GM18870 (cell line): ENCODE measurements around the gene MSH3.
A peak's percentile ranks its signal among the peaks of the same experiment; 100 is the strongest.
"Not testable (repeated sequence)": the region's sequence is repeated elsewhere in the genome, so short reads cannot be mapped to it uniquely, and the experiment has no call there.

Source experiments
- ATAC-seq: cut with Tn5 transposase; IDR thresholded peaks from one replicate; pipeline ENCODE4 v1.9.1; 2021; ENCODE audit warnings: moderate library complexity; ENCODE audit not compliant: unreplicated experiment

MSH3 gene

GRCh38 chr5:80789319-80790016, 135.0 kb downstream of the MSH3 start:
- ATAC-seq = not testable (repeated sequence)

DNA sequence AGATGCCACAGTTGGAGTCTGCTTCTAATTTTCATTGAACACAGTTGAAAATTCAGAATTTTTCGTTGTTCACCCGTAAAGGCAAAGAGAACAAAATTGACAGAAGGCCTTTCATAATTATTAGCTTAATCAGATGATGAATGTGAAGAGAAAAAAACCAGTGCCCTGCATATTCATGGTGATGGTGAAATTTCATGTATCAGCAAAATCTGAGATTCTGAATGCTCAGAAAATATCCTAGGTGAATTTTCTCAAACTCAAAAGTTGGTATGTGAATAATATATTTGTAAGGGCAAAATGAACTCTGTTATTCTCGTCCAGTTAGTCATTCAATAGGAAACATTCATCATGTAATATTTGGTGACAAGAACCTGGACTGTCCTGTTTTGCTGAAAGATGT, 136.2 kb downstream of the MSH3 start:
- no peak for ATAC-seq

DNA sequence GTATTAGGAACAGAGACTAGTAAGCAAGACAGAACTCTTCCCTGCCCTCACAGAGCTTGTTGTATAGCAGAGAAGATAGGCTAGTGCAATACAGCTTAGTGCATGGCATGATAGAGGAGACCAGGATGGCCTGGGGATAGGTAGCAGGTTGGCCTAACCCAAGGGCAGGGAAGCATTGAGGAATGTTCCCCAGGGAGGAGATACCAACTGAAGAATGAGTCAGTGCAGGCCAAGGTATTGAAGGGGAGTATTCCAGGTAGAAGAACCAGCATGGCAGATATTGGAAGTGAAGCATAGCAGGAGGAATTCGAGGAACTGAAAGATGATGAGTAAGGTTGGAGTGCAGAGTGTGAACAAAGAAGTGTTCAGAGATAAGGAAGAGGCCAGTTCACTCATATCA, 138.9 kb downstream of the MSH3 start:
- no peak for ATAC-seq

DNA sequence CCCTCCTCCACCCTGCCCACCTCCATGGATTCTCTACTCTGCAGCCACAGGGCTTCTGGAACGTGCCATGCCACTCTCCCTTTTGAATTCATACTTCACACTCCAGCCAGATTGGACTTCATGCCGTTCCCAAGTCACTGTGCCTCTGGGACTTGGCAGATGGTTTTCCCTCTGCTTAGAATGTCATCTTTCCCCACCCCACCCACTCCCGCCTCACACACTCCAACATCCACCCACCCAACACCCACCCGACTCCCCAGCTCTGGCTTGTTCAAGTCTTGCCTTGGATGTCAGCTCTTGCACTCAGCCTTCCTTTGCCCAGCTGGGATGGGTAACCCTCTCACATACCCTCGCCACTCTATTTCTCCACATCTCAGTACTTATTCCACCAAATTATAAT, 142.4 kb downstream of the MSH3 start:
- no peak for ATAC-seq

GRCh38 chr5:80797428-80798024, 143.1 kb downstream of the MSH3 start:
- no peak for ATAC-seq

GRCh38 chr5:80798166-80798565, 143.7 kb downstream of the MSH3 start:
- no peak for ATAC-seq

- ATAC-seq = no peak
These were observed 144.2 kb downstream of the MSH3 start for GRCh38 chr5:80798633-80799032.

DNA sequence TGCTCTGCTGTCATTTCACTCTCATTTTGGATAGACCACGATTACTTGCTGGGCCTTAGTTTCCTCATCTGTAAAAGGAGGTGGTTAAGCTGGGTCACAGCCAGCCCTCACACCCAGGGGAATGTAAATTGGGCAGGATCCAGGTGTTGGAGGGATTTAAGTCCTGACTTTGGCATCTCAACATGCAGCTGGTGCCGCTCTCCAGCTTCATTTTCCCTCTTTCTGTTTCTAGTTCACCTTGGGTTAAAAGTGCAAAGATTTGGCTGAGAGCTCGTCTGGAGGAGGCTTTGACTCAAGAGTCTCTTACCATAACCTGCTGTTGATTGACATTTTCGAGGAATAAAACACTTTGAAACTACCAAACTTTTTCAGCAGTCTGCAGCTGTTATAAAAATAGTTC, 144.6 kb downstream of the MSH3 start:
- no peak for ATAC-seq

DNA sequence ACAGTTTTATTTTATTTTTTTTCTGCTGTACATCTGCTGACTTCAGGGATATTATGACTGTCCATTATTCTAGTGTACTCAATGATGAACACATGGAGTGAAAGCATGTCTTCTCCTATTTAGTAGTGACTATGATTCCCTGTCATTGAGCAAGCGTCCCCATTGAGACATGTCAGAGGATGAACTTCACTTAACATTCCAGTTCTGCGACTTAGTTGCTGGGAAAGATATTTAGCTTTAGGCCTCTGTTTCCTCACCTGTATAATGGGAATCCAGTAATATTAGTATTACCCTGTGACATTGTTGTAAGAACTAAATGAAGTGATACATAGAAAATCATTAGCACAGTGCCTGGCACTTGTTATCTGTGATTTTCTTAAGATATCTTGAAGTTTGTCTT, 145.1 kb downstream of the MSH3 start:
- ATAC-seq = no peak

DNA sequence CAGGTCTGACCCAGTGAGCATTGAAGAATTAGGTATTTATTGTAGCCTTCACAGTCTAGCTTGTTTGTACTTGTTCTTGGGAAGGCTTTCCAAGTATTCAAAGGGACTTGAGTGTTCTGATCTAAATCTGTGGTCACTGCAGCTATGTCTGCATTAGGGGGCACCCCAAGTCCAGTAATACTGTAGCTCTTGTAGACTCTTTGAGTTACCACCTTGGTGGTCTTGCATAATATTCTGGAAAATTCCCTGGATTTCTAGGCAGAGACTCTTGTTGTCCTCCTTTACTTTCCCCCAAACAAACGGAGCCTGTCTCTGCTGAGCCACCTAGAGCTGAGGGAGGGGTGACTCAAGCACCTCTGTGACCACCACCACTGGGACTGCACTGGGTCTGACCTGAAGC, 149.9 kb downstream of the MSH3 start:
- no peak for ATAC-seq

- ATAC-seq = no peak
These were observed 150.6 kb downstream of the MSH3 start for GRCh38 chr5:80805038-80805437.

- ATAC-seq = no peak
These were observed 152.5 kb downstream of the MSH3 start for GRCh38 chr5:80806929-80807328.

DNA sequence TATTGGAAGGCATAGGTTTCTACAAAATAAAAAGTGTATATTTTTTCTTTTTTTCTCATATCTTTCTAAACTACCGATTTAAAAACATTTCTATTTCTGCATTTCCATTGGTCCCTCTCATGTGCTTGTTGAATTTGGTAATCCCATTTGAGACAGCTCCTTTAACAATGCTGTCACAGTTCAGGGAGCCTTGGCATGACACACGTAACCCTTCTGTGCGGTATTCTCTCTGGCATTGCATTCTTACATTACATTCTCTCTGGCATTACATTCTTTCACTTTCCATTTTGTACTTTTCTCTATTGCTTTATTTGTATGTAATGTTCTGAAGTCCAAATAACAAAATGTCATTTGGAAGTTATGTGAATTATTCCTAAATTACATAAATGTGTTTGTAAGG, 155.0 kb downstream of the MSH3 start:
- no peak for ATAC-seq

DNA sequence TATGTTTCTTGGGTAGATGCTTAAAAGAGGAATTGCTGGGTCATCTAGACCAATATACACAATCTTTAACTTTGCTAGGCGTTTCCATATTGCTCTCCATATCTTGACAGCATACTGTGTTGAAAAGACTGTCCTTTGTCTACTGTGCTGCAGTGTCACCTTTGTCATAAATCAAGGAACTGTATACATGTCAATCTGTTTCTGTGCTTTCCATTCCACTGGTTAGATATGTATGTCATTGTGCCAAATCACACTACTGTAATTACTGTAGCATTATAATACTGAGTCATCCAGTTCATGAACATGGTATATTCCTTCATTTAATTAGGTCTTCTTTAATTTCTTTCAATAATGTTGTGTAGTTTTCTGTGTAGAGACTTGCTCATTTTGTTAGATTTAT, 156.0 kb downstream of the MSH3 start:
- no peak for ATAC-seq

DNA sequence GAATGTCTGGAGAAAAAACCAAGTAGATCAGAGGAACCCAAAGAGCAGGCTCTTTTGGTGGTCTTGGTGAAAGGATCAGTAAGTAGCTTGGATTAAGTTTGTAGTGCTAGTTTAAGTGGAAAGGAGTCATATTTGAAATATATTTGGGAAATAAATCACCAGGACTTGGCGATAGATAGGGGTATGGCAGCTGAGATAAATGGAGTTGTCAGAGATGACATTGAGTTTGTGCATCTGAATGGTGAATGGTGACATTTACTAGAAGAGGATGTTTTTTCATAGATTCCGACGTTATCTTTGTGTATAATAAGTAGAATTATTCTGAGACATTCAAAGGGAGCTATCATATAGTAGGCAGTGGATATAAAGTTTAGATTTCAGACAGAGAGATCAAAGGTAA, 162.1 kb downstream of the MSH3 start:
- ATAC-seq = no peak

- no peak for ATAC-seq
These were observed 166.2 kb downstream of the MSH3 start for GRCh38 chr5:80820685-80821084.

DNA sequence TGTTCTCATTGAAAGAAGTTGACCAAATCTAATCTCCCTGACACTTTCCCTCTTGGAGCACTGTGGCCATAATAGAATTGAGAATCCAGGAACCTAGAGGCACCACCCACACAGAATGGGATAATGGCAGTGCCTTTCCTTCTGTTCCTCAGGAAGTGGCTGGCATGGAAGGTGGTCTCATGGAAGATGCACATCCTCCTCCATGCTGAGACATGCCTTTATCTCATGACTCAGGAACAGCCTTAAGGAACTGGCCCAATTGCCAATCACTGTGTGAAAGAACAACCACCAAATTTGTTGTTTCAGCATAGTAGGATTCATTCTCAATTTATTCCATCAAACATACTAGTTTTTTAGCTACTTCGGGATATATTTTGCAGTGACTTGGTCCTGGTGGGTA, 168.2 kb downstream of the MSH3 start:
- ATAC-seq = no peak

DNA sequence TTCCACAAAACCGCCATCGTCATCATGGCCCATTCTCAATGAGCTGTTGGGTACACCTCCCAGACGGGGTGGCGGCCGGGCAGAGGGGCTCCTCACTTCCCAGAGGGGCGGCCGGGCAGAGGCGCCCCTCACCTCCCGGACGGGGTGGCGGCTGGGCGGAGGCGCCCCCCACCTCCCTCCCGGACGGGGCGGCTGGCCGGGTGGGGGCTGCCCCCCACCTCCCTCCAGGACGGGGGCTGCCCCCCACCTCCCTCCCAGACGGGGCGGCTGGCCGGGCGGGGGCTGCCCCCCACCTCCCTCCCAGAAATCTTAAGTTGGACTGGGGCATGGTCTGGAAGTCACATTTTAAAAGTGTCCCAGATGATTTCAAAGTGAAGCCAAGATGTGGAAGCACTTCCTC, 169.7 kb downstream of the MSH3 start:
- ATAC-seq = not testable (repeated sequence)

DNA sequence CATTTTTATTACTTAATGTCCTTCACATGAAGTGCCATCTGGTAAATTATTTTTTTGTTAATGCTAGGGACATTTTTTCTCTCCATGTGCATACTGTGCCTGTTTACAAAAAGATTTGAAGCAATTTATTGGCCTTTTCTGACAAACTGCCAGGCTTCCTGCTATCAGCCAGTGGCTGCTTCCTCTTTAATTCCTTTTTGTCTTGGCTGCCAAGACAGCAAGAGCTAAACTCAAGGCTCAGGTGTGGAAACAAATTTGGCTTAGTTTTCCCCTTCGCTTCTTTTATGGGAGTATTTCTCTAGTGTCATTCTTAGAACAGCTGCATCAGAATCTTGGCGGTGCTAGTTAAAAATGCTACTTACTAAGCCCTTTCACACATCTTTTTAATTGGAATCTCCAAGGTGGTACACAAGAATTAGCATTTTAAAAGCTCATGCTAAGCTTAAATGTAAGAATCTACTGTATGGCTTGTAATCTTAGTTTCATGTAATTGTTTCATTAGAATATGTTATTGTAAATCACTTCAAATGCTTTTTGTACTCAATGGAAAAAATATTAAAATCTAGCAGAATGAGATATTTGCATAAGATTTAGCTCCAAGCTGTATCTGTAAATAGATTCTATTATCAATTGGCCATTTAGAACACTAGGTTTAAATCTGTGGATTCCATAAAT, 171.5 kb downstream of the MSH3 start:
- no peak for ATAC-seq

DNA sequence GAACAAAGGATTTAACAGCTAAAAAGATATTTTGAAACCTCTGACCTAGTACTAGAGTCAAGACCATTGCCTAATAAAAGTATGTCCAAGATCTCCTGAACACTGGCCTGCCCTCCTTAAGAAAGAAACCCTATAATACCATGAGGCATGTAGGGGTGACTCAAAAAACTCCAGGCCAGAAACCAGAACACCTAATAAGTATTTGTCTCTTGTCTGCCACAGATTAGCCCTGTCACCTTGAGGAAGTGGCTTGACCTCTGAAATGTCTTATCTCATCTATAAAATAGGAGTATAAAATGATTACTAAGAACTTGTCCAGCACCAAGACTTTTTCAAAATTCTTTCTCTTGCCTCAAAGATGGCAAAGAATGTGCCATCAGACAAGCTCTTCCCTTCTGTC, 180.3 kb downstream of the MSH3 start:
- ATAC-seq = no peak

DNA sequence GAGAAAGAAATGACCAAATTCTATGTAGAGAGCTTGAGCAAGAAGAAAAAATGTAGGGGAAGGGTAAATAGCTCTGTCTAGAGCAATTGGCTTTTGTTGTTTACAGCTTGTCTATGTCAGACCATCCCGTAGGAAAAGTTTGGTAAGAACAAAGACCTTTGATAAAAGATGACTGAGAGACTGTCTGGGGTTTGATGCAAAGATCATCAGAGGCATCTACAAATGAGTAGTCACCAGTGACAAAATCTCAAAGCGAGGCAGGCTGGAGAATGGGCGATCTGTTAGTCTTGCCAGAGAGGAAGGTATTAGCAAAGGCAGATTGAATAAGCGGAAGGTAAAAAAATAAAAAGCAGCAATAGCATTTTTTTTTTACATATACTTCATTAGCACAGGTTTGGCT, 180.7 kb downstream of the MSH3 start:
- ATAC-seq = no peak

GRCh38 chr5:80837679-80838078, 183.2 kb downstream of the MSH3 start:
- peak; percentile 95 for ATAC-seq
